AG09309 (cell line): ENCODE measurements around the gene C11orf58.
A peak's percentile ranks its signal among the peaks of the same experiment; 100 is the strongest.

Experiments
- DNase-seq: peaks from one replicate; pipeline ENCODE4 v3.0.0-alpha.2; 2010; ENCODE audit warnings: low read depth
- H3K4me3 ChIP-seq: 2 replicates; pipeline ENCODE4 v1.5.1; 2011; ENCODE audit warnings: mild to moderate bottlenecking, low read depth, low read length, moderate library complexity; ENCODE audit not compliant: control insufficient read depth
- TF ChIP-seq, protein P1 (sequence below): IDR thresholded peaks from 2 replicates; pipeline ENCODE4 v1.5.1; 2011; ENCODE audit warnings: mild to moderate bottlenecking, low read depth, low read length, inconsistent platforms; ENCODE audit not compliant: insufficient read depth, control insufficient read depth; ENCODE audit errors: missing control alignments

C11orf58 gene

DNA sequence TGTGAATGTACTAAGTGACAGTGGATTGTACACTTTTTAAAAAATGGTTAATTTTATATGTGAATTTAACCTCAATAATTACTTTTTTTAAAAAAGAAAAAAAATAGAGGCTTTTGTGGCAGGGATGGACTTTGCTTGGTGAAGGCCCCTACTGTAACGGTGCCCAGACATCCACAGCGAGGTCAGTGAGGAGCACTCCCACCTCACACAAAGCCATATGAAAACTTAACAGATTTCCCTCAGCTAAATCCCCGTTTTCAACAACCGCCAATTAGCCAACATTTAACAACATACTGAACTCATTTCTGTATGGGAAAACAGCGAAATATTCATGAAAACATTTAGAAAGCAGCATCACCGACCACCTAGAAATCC, 642 bp upstream of the C11orf58 start:
- H3K4me3 ChIP-seq = peak overlapping the region; percentile 76
- TF ChIP-seq, protein P1, sequence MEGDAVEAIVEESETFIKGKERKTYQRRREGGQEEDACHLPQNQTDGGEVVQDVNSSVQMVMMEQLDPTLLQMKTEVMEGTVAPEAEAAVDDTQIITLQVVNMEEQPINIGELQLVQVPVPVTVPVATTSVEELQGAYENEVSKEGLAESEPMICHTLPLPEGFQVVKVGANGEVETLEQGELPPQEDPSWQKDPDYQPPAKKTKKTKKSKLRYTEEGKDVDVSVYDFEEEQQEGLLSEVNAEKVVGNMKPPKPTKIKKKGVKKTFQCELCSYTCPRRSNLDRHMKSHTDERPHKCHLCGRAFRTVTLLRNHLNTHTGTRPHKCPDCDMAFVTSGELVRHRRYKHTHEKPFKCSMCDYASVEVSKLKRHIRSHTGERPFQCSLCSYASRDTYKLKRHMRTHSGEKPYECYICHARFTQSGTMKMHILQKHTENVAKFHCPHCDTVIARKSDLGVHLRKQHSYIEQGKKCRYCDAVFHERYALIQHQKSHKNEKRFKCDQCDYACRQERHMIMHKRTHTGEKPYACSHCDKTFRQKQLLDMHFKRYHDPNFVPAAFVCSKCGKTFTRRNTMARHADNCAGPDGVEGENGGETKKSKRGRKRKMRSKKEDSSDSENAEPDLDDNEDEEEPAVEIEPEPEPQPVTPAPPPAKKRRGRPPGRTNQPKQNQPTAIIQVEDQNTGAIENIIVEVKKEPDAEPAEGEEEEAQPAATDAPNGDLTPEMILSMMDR = no peak
- DNase-seq = no peak

DNA sequence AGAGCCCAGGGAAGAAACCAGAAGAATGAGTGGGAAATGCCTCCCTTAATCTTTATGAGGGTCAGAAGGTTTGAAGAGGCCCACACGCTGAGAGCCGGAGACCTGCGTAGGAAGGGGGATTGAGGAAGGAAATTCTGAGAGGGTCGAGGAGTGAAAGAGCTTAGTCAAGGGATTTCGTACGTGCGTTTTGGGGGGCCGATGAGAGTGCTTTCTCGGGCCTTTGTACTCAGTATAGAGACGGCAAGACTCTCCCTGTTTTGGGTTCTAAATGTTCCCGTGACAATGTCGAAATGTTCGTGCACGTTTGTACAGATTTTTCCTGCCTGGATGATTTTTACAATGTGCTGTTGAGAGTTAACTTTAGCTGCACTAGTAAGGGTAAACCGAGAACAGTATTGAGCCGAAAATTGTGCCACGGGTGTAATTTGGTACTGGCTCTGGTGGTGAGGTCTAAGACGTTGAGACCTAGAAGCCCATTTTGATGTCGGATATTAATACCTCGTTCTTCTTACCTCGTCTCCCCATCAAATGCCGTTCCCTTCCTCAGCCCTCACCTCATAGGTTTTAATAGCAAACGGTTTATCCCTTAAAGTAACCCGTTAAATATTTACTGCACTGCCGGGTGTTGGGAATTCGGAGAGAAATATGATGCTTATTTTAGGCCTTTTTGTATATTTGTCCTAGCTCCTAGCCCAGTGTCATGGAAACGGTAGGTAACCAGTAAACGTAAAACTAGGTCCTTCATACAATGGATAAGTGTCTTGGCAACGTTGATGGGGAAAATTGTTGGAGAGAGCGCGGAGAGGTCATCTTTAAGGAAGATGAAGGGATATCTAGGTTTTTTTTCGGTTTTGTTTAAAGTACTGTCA, 734 bp downstream of the C11orf58 start:
- TF ChIP-seq, protein P1 = no peak
- H3K4me3 ChIP-seq = peak overlapping the region; percentile 76
- no peak for DNase-seq

DNA sequence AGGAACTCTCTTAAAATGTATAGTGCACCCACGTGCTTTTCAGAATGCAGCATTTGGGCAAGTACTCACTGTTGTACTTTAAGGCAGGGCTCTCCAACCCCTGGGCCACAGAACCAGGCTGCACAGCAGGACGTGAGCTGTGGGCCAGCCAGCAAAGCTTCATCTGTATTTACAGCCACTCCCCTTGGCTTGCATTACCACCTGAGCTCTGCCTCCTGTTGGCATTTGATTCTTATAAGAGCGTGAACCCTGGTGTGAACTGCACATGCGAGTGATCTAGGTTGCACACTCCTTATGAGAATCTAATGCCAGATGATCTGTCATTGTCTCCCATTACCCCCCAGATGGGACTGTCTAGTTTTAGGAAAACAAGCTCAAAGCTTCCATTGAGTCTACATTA, 3.0 kb downstream of the C11orf58 start:
- H3K4me3 ChIP-seq = no peak overlapping the region
- TF ChIP-seq, protein P1 = no peak

DNA sequence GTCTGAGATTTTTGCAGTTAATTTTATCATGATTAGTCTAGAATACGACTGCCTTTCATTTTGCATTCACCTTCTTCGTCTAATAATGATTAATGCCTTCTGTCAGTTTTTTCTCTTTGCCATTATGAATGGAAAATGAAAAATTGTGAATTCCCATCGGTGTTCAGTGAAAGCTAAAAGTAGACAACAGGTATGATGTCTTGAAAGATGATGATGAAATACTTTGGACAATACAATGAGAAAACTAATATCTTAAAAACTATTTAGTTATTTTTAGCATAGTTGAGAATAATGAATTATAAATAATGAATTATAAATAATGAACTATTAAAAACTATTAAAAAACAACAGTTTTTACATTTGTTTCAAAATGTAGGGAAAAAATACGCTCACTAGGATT, 5.0 kb downstream of the C11orf58 start:
- TF ChIP-seq, protein P1 = no peak
- no peak overlapping the region for H3K4me3 ChIP-seq

More for the DNA sequence above, 3.0 kb downstream of the C11orf58 start:
- DNase-seq = no peak

DNA sequence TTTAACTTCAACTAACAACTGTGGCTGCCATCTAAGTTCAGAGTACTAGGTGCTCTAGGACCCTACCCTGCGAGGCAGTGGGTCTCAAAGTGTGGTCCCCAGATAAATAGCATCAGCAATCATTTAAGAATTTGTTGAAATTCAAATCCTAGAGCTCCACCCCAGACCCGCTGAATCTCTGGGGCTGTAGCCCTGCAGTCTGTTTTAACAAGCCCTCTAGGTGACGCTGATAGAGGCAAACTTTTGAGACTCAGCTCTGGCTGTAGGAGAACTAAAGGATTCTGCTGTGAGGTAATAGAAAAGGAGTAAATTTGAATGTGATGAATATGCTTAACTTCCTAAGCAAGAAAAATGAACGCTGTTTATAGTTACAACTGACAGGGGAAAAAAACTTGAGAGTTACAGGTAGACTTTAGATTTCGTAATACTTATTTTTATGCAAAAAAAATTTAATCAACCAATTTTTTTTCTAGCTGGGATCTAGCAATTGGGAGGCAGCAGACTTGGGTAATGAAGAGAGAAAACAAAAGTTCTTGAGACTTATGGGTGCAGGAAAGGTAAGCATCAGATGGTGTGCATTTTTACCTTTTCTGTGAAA, 5.8 kb downstream of the C11orf58 start:
- TF ChIP-seq, protein P1 = no peak
- no peak for DNase-seq
- H3K4me3 ChIP-seq = no peak overlapping the region

More for the DNA sequence above, 5.0 kb downstream of the C11orf58 start:
- no peak for DNase-seq

DNA sequence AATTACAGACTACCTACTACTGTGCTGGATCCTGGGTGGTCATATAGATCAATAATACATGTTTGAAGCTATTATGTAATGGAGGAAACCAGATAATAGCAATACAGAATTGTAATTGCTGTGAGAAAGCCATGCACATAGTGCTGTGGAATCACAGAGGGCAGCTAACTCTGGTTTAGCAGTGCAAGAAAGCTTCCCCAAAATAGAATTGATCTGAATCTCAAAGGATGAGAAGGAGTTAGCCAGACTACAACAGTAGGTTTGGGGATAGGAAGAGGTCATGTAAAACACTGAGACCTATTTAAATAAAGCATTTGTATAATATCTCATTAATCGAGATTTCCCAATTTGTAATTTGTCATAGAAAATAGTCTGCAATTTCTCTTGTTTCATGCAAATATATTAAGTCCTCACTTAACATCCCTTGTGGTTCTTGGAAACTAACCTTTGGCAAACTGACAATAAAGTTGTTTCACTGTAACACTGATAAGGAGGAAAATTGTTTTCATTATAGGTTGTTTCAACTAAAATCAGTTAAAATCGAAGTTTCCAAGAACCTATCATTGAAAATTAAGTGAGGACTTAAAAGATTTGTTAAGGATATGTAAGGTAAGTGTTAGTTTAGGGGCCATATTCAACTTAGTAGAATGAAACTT, 7.6 kb downstream of the C11orf58 start:
- TF ChIP-seq, protein P1 = no peak
- no peak overlapping the region for H3K4me3 ChIP-seq
- DNase-seq = no peak
